Bladder microvascular endothelial cell (primary cell): ENCODE data around the gene GUCY1A1. TPM values are rescaled to one million over a fixed set of nuclear protein-coding genes. Genes with fewer than 3 reads are reported as not detected.

ENCODE experiments used
- total RNA-seq: library from RNA; depleted of rRNA; stranded (reverse); fragments of >200 nt; gene quantifications from 2 replicates; pipeline ENCODE4 v1.2.3, GENCODE V29; 2014

Gene GUCY1A1
- total RNA-seq: 0.65 and 33.7 TPM in 2 replicates

GRCh38 chr4:155666344-155667221 lies at the start of gene GUCY1A1:
Gene GUCY1A1 (plus strand): TSS chr4:155666848. CDS start chr4:155696868, 30,020 bp downstream.

GRCh38 chr4:155758481-155759371 lies 92.1 kb downstream of the GUCY1A1 start, which contains the start of gene GUCY1B1:
Gene GUCY1B1 (plus strand): TSS chr4:155759021. CDS start chr4:155759141, 120 bp downstream.

Other genes with a start within 250 kb of the GUCY1A1 start
- 0.81 and 6.9 TPM in 2 replicates for gene GUCY1B1, start 92.2 kb downstream of the GUCY1A1 start, total RNA-seq
- gene ASIC5, start 199.4 kb downstream of the GUCY1A1 start, total RNA-seq: not detected in 2 replicates
- gene TDO2, start 236.8 kb downstream of the GUCY1A1 start, total RNA-seq: not detected in 2 replicates